Measurements from ENCODE around the gene PROB1. TPM values are rescaled to one million over a fixed set of nuclear protein-coding genes. Genes with fewer than 3 reads are reported as not detected.

PROB1 gene
- total RNA-seq, 2 donors from 2014 or later = 4.4 to 8.9 TPM

GRCh38 chr5:139383993-139384590, 10.8 kb downstream of the PROB1 start:
- intact Hi-C loops (cut with DNase I) = no loop called here
- peak; percentile 79 for DNase-seq (ENCODE audit: low spot score)

GRCh38 chr5:139383275-139383992, 11.5 kb downstream of the PROB1 start, which contains the start of gene SLC23A1:
Gene SLC23A1, minus strand, starts transcription at chr5:139383297. Its CDS starts 44 bp downstream, at chr5:139383253.
- intact Hi-C loops (cut with DNase I) = no loop called here
- DNase-seq (ENCODE audit: low spot score) = peak; percentile 57

GRCh38 chr5:139382807-139383206, 12.1 kb downstream of the PROB1 start:
- DNase-seq (ENCODE audit: low spot score) = peak; percentile 30
- intact Hi-C loops (cut with DNase I) = no loop called here

- intact Hi-C loops (cut with DNase I) = no loop called here
- DNase-seq (ENCODE audit: low spot score) = peak; percentile 73
Measured at GRCh38 chr5:139381837-139382761, 12.8 kb downstream of the PROB1 start.

GRCh38 chr5:139379626-139380449, 15.1 kb downstream of the PROB1 start:
- DNase-seq (ENCODE audit: low spot score) = peak; percentile 69
- intact Hi-C loops (cut with DNase I) = no loop called here

- intact Hi-C loops (cut with DNase I) = no loop called here
- peak; percentile 60 for DNase-seq (ENCODE audit: low spot score)
Measured at GRCh38 chr5:139378941-139379361, 16.0 kb downstream of the PROB1 start.

- DNase-seq (ENCODE audit: low spot score) = peak; percentile 77
- intact Hi-C loops (cut with DNase I) = no loop called here
Measured at GRCh38 chr5:139378101-139378825, 16.6 kb downstream of the PROB1 start.

- DNase-seq (ENCODE audit: low spot score) = peak; percentile 30
- intact Hi-C loops (cut with DNase I) = no loop called here
Measured at GRCh38 chr5:139377226-139377625, 17.7 kb downstream of the PROB1 start.

GRCh38 chr5:139376364-139376763, 18.5 kb downstream of the PROB1 start:
- intact Hi-C loops (cut with DNase I) = no loop called here
- DNase-seq (ENCODE audit: low spot score) = no peak

- intact Hi-C loops (cut with DNase I) = no loop called here
- peak; percentile 28 for DNase-seq (ENCODE audit: low spot score)
Measured at GRCh38 chr5:139374909-139375308, 20.0 kb downstream of the PROB1 start.

- peak; percentile 44 for DNase-seq (ENCODE audit: low spot score)
- intact Hi-C loops (cut with DNase I) = no loop called here
Measured at GRCh38 chr5:139371482-139372435, 23.1 kb downstream of the PROB1 start.

GRCh38 chr5:139369181-139369580, 25.7 kb downstream of the PROB1 start:
- DNase-seq (ENCODE audit: low spot score) = no peak
- intact Hi-C loops (cut with DNase I) = no loop called here

- intact Hi-C loops (cut with DNase I) = no loop called here
- DNase-seq (ENCODE audit: low spot score) = no peak
Measured at GRCh38 chr5:139368613-139369012, 26.3 kb downstream of the PROB1 start.

- intact Hi-C loops (cut with DNase I) = no loop called here
- DNase-seq (ENCODE audit: low spot score) = no peak
Measured at GRCh38 chr5:139364466-139364865, 30.4 kb downstream of the PROB1 start.

GRCh38 chr5:139363937-139364336, 31.0 kb downstream of the PROB1 start:
- intact Hi-C loops (cut with DNase I) = no loop called here
- DNase-seq (ENCODE audit: low spot score) = no peak

- intact Hi-C loops (cut with DNase I) = no loop called here
- no peak for DNase-seq (ENCODE audit: low spot score)
Measured at GRCh38 chr5:139361835-139362429, 33.0 kb downstream of the PROB1 start.

- intact Hi-C loops (cut with DNase I) = no loop called here
Measured at GRCh38 chr5:139360384-139360783, 34.5 kb downstream of the PROB1 start.

More at GRCh38 chr5:139360384-139360783, 34.5 kb downstream of the PROB1 start:
- no peak for DNase-seq (ENCODE audit: low spot score)
